ENCODE data around the gene C1S.
"Not testable (repeated sequence)": the region's sequence is repeated elsewhere in the genome, so short reads cannot be mapped to it uniquely, and the experiment has no call there.

C1S gene

DNA sequence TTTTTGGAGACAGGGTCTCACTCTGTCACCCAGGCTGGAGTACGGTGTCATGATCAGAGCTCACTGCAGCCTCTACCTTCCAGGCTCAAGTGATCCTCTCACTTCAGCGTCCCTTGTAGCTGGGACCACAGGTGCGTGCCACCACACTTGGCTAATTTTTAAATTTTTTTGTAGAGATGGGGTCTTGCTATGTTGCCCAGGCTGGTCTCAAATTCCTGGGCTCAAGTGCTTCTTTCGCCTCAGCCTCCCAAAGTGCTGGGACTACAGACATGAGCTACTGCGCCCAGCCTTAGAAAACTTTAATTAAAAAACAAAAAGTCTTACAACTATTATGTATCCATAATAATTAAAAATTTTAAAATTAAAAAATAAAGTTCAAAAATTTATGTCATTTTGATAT is 46.7 kb downstream of the C1S start:
- not testable (repeated sequence) for DNase-seq

DNA sequence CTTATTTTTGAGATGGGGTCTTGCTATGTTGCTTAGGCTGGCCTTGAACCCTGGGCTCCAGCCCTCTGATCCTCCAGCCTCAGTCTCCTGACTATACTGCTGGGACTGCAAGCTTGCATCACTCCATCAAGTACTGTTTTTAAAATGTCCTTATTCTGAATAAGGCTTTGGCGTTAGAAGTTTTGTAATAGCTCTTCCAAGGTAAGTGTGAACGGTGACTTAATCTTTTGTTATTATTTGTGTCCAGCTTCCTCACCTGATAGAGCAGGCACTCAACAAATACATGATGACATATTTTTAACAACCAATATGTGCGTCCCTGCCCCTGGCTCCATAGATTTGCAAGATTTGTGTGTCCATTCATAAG is 47.1 kb downstream of the C1S start:
- no peak for DNase-seq

DNA sequence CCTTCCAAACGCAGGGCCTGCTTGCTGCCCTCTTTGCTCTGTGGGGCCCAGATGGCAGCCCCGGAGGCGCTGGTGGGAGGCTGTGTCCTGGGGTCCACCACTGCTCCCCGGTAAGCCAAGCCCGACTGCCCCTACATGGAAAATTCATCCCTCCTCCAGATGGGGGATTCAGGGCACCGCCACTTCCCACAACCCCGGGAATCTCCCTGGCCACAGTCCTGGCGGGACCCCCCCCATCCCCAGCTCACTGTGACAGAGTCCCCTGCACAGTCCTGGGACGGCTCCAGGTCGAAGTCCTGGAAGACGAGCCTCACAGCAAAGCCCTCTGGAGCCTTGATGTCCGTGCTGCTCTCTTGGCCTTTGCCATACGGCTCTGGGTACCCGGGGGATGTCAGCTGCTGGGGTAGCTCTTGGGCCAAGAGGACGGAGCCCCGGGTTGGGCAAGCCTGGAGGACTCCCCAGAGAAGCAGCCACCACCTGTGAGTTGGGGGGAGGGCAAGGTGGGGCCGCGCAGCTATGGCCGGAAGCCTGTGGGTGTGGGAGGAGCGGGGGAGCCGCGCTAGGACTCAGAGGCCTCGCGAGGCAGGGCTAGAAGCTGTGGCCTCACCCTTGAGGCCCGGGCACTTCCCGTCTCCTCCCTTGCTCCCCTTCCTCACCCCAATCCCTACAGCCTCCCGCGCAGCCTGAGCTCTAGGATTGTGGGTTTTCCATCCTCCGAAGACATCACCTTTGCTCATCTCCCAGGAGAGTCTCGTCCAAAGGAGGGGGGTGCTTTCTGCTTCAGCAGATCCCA is 47.7 kb downstream of the C1S start:
- peak; percentile 68 for DNase-seq

DNA sequence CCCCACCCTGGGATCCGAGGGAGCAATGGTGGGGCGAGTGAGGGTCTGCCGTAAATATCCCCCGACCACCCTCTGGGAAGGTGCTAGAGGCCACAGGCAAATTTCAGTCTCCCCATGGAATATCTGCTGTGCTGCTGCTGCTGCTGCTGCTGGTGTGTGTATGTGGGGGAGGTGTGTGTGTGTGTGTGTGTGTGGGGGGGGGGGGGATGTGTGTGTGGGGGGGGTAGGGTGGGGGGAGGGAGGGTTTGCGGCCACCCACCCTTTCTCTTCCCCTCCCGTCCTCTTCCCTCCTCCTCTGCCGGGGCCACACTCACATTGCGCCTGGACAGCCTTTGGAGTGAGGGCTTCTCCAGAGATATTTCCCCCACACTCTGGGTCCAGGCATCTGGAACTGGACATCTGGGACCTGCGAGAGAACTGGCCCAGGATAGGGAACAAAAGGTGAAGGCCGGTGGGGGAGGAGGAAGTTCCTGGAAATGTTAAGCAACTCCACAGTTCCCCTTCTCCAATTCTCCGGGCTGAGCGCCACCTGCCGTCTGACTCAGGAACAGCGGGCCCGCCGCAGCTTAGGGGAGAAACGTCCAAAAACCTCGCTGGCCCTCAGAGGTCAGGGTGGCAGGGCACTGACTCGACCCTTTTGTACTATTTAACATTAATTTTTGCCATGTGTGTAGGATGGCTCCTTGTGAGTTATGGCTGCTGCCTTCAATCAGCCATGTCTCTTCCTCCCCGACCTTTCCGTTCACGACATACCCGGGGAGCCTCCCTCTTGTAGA is 48.5 kb downstream of the C1S start, which contains the start of gene C1RL:
C1RL (minus strand) TSS at position 419 of the 776 bp plus-strand sequence; CDS start at position 385, 34 bp downstream.
- peak; percentile 66 for DNase-seq

DNA sequence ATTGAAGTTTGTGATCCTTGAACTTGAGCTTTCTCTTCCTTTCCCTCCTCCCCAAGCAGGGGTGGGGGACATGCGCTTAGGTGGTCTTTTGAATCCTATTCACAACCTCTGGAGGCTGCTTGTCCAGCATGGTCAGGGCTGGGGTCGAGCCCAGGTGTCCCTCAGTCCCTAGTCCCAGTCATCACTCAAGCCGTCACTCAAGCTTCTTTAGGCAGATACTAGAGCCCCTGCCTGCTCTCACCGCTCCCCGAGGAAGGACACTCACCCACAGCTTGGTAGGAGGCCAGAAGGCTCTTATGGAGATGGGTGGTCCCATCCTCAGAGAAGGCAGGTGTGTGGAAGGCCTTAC is 49.0 kb downstream of the C1S start:
- no peak for DNase-seq

DNA sequence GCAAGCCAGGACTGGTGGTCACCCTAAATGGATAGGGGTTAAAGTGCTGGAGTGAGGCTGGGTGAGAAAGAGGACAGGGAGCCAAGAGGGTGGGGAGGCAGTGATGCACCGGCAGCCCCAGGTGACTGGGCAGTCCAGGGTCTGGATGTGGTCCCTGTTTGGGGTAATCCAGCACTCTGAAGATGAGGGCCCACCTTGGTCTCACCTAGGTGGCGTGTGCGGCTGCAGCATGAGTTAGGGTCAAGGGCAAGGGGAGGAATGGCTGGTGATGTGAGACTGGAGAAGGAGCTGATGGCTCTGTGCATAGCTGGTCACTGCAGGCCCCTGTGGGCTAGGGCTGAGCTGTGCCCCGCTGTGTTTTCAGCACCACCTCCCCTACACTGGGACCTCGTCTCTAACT is 50.1 kb downstream of the C1S start:
- no peak for DNase-seq

DNA sequence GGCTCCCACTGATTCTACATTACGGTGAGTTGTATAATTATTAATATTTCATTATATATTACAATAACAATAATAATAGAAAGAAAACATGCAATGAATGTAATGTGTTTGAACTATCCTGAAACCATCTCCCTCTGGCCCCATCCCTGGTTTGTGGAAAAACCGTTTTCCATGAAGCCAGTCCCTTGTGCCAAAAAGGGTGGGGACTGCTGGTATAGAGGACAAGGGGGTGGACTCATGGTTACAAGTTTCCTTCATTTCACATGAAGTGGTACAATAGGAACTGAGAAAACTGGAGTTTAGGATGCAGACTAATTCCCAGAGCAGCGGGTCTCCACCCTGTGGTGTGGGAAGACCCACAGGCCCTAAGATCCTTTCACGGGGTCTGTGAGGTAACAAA is 51.5 kb downstream of the C1S start:
- DNase-seq = no peak

DNA sequence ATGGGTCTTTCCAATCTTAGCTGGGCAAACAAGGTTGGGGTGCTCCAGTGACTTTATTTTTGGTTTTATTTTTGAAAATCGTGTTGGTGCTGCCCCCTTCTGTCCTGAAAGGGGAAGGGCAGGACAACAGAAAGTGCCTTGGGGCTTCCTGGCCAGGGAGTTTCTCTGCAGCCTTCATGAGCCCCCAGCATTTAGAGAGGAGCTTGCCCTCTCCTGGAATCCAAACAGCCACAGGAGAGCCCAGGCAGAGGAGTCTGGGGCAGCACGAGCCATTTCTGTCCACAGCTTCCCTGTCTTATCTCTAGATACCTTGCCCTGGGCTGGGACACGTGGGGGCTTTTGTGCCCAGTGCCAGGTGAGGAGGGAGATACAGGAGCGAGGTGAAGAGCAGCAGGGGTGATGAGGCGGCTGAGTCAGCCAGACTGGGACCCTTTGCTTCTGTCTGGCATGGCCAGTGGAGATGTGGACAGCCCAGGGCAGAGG is 52.9 kb downstream of the C1S start:
- peak; percentile 28 for DNase-seq

DNA sequence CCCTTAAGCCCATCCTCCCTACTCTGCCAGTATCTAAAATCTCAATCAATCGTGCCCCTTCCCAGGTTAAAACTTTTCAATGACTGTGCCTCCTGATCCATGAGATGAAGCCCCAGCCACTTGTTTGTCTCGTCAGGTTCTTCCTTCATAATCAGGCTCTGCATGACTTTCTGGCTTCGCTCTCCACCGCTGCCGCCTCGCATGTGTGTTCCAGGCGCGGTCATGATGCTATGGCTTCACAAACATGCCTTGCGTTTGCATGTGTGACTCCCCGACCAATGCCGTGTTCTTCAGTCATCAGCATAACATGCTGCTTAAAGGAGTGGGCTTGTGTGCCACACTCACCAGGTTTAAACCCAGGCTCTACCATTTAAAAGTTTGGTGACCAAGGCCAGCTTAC is 53.5 kb downstream of the C1S start:
- no peak for DNase-seq

DNA sequence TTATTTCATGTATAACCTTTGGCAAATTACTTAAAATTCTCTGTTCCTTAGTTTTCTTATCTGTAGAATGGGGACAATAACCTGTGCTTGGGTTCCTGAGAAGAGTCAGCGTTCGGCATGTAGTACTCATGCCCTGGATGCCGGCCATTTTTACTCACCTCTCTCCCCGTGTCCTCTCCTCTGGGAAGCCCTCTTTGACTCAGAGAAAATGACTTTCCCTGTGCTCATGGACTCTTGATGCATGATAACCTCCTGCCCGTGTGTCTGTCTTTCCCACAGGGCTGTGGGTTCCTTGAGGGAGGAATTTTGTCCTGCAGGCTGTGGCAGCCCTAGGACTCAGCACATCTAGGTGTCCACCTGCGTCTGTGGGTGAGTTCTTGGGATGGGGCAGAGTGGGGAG is 54.3 kb downstream of the C1S start:
- no peak for DNase-seq

DNA sequence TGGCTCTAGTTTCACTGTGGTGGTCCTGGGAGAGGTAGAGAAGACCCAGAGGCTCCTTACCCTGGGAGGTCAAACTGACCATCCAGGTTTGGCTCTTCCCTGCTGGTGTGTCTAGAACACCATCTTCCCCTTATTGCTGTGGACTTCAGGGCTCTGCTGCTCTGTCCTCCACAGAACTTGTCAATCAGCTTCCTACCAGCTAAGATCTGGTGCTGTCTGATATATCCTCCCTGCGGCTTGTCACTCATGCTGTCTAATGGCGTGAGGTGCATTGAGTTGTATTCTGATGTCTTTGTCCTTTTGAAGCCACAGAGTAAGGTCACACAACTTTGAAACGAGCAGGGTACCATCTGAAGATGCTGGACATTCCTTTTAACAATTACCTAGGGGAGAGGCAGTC is 55.7 kb downstream of the C1S start:
- DNase-seq = no peak

DNA sequence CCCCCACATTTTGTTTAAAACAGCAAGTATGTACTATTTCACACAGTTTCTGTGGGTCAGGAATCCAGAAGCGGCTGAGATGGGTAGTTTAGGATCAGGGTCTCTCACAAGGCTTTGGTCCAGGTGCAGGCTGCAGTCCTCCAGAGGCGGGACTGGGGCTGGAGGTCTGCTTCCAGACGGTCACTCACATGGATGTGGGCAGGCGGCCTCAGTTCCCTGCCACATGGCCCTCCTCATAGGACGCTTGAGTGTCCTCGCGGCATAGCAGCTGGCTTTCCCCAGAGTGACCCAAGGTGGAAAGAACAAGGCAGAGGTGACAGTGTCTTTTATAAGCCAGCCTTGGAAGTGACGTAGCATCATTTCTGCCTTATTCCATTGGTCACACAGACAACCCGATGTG is 56.4 kb downstream of the C1S start:
- DNase-seq = no peak

DNA sequence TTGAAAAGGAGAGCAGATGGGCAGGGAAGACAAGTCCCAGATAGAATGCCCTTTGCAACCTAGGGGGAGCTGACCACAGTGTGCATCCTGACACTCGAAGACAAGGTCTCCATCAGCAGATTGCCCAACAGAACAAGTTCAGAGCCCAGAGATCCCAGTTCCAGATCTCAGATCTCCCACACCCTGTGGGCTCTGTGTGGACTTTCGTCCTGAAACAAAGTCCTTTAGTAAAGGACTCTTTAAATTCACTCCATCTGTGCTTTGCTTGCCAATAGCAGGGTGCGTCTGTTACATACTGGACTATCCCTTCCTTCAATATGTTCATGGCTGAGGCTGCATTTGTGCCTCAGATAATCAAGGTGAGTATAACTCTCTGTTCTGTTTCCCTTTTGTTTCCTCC is 57.2 kb downstream of the C1S start:
- DNase-seq = no peak

DNA sequence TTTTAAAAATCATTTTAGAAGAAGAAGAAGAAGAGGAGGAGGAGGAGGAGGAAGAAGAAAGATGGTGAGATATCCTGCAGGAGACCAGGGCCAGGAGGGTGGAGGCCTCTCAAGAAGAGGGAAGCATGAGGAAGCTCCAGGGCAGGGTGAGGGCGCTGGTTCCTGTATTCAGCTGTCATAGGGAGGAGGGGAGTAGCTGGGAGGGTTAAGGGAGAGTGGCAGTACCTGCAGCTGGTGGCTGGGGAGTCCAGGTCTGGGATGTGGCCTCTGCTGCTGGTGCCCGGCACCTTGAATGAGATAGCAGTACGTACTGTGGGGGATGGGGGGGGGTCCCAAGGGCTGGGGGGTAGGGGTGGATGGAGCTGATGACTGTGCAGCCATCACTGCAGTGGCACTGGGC is 58.4 kb downstream of the C1S start:
- DNase-seq = no peak

DNA sequence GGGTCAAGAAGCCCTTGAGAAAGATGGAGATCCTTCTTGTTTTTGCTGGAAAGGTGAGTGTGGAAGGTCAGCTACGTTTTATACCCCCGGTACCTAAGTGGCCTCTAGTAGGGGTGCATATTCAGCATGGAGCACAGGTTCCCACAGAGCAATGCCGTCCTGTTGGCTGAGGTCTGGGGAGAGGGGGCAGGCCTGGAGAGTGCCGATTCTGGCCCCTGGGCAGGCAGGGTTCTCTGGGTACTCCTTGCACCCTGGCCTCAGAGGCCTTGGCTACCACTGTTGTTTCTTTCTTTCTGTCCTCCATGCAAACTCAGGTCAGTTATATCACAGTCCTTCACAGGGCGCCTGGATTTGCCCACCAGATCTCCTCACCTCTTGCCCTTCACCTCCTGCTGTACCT is 59.6 kb downstream of the C1S start:
- DNase-seq = no peak
